GM18526 (cell line): Measurements from ENCODE around the gene ANO3.

Source experiments
- POLR2A ChIP-seq: IDR thresholded peaks from 3 replicates; pipeline ENCODE4 v1.6.1; 2011; ENCODE audit not compliant: insufficient read length; ENCODE audit errors: extremely low read depth

The ANO3 gene

GRCh38 chr11:26331911-26332571, at the start of gene ANO3:
ANO3 (plus strand) TSS chr11:26332130; CDS start chr11:26332276, 146 bp downstream.
- TF ChIP-seq POLR2A, result no peak

GRCh38 chr11:26283852-26284408, 48.0 kb upstream of the ANO3 start:
- TF ChIP-seq POLR2A, result no peak

DNA sequence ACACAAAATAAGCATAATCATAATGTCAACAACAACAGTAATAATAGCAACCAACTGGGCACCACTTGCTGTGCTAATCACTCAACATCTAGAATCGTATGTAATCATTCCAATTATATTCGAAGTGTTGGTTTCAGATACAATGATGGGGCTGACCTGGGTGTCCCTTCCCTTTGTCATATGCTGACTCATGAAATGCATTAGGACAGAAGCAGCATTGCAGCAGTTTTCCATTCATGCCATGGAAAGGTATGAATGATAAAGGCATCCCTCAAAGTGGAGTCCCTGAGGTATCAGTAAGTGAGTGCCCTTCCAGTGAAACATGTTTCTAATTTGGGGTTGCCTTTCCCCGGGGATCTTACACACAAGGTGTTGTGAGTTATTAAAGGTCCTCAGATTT, 46.3 kb upstream of the ANO3 start:
- TF ChIP-seq POLR2A, result no peak

DNA sequence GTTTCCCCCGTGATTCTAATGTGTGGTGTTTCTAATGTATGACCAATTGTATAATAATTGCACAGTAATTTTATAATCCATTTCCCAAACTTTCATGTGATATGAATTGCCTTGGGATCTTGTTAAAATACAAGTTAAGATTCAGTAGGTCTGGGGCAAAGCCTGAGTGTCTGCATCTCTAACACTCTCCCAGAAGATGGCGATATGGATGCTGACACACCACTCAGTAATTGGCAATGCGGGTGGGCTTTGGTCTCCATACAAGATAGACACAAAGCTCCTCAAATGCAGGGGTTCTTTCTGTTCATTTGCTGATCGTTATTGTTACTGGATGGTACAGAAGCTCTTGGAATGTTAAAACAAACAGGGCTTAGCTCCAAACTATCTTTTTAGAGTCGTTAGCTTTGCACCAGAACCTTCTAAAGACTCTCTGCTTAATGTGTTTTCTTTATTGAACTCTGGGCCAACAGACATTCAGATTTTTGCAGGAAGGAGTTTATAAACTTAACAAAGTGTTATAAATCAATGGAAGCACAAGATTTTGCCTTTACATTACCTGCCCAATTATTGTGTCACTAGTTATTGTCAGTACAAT, 45.4 kb upstream of the ANO3 start:
- no peak for TF ChIP-seq POLR2A

DNA sequence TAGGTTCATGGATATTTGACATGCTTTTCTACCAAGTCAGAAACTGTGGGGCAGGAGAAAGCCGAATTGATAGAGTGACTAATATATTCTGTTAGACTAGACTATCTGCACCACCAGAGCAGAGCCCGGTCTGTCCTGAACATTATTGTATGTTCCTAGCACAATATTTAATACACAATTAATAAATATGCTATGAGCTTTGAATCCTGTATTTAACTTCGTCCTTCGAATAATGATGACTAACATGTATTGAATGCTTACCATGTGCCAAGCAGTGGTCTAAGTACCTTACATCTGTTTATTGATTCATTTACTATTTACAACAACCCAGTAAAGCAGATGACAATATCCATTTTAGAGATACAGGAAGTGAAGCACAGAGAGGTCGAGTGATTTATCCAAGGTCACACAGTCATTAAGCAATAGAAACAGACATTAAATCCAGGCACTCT, 44.8 kb upstream of the ANO3 start:
- TF ChIP-seq POLR2A, result no peak

GRCh38 chr11:26297189-26297975, 34.5 kb upstream of the ANO3 start:
- TF ChIP-seq POLR2A, result no peak

DNA sequence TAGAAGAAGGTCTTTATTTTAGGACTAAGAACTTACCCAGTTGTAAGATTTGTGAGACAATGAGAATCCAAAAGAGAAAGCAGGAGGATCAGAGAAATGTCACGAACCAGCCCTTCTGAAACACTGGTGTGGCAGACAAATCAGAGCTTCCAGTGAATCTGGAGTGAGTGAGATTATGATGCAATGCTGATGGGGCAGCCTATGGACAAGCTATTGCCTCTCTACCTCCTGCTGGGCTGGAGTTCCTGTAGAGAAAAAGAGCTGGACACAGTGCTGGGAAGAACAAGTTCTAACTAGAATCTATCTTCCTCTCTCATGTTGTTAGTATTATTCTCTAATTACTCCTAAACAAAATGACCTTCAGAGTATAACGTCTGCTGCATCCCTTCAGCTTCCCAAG, 12.0 kb upstream of the ANO3 start:
- TF ChIP-seq POLR2A, result no peak

DNA sequence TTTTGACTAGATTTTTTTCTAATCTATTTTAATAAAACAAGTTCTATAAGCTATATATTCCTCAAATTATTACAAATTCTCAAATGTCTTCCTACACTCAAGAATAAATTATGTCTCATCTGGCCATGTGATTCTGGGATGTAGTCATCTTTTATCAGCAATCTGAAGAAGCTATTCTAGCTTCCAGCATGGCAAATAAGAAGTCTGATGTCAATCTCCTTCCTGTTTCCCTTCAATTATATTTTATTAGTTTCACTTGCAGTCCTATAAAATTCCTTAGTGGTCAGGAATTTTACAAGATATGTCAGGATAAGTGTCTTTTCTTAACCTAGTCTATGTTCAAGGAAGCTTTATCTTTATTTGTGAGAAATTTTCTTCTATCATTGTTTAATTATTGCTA, 10.4 kb upstream of the ANO3 start:
- no peak for TF ChIP-seq POLR2A

- no peak for TF ChIP-seq POLR2A
Measured at GRCh38 chr11:26322335-26323067, 9.4 kb upstream of the ANO3 start.

- no peak for TF ChIP-seq POLR2A
Measured at GRCh38 chr11:26323837-26324236, 8.1 kb upstream of the ANO3 start.

DNA sequence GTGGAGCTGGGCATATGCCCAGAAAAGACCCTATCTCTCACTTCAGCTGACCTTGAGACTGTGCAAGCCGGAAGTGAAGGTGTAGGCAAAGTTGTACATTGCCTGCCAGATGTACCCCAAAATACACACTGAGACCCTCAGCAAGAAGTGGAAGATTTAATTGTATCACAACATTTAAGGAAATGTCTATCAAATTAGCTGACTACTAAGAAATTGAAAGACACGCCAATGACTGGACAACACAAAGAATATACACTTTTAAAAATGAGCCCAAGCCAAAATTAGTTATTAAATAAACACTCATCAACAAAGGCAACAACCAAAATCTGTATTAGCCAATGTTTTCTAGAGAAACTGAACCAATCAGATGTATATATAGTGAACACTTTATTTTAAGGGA, 7.7 kb upstream of the ANO3 start:
- TF ChIP-seq POLR2A, result no peak

DNA sequence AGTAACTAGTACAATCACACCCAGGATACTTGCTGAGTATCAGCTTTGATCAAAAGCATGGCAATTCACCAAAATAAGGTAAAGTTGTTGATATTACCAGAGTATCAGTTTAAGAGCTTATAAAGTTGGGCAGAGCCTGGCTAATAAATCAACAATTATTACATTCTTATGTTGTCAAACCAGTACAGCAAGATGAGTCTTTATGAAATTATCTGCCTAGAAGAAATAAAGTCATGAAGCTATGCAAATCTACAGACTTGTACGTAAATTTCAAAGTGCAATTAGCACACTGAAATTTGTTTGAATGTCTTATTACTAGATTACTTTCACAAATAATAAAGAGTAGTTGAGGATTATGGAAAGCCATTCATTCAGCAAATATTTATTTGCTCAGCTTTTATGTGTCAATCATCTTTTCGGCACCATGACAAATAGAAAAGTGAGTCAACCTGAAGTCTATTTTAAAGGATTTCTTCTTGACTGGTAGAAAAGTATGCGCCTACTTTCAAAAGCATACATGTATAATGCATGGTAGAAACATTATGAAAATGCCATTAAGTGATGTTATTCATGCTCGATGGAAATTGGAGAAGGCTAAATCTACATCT, 5.0 kb upstream of the ANO3 start:
- TF ChIP-seq POLR2A, result no peak

GRCh38 chr11:26329206-26329605, 2.7 kb upstream of the ANO3 start:
- TF ChIP-seq POLR2A, result no peak

DNA sequence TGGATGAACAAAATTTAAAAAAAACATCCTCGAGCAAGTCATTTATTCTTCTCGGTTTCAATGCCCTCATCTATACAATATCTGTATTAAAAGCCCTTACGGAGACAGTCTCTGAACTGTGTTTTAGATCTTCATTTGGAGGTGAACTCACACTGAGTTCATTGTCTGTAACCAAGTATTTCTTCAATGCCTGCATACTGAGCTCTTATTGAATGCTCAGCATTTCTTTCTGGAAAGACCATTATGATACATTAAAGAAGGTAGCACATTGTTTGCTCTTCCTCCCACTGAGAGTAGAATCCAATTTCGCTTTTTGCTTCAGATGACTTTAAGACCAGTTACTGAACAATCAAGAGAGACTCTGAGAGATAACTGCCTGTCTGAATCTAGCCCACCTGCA, 1.7 kb upstream of the ANO3 start:
- no peak for TF ChIP-seq POLR2A

- no peak for TF ChIP-seq POLR2A
Measured at GRCh38 chr11:26332572-26332915, 614 bp downstream of the ANO3 start.

DNA sequence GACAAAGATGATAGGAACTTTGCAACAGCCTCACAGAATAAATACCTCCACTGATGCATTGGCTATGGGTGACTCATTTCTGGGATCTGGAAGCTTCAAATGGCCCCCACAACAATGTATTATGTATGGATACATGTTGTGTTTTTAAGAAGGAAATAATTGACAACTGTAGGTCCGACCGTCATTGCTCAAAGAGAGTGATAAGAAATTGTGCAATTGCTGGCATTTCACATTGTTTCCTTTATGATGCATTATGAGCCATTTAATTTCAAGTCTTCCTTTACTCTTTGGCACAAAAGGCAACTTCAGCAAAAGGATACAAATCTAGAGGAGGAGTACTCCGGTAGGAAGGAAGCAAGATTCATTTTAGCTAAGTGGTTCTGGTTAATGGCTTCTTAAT, 2.0 kb downstream of the ANO3 start:
- TF ChIP-seq POLR2A, result no peak

GRCh38 chr11:26335903-26336302, 4.0 kb downstream of the ANO3 start:
- no peak for TF ChIP-seq POLR2A
